Stimulated activated naive CD4-positive, alpha-beta T cell (primary cell): Measurements from ENCODE around the gene KDM6B.

Source experiments
- DNase-seq, 6 experiments: peaks; one replicate each; lab custom pipeline; 2025; lab: John Stamatoyannopoulos, UW

The KDM6B gene

DNA sequence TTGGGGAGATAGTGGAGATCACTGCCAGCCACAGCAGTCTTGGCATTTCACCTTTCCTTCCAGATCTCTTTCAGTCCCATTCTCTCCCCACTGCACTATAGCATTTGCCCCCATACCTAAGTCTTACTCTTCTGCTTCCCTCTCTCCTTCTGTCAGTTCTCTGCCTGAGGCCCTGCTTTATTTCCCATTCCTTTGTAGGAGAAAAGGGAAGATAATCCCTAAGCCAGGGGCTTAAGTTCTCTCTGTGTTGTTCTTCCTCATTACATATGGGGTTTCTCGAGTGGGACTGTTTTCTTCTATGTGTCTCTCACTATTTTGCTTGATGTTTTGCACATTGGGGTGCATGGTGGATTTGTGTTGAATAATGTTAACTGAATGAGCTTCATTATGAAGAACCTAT lies 6.4 kb downstream of the KDM6B start:
- DNase-seq, result no peak

DNA sequence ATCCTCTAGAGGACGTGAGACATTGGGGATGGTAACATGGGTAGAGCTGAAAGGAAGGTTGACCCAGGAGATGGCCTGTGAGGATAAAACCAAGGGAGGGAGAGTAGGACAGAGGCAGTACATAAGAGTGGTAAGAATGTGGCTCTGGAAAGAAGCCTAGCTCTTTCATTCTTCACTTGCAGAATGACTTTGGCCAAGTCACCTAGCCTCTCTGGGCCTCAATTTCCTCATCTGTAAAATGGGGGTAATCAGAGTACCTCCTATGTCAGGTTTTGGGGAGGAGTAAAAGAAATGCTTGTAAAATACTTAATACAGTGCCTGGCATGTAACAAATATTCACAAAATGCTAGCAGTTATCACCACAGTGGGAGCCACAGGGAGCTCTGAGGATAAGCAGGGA lies 6.9 kb downstream of the KDM6B start:
- DNase-seq, result no peak

DNA sequence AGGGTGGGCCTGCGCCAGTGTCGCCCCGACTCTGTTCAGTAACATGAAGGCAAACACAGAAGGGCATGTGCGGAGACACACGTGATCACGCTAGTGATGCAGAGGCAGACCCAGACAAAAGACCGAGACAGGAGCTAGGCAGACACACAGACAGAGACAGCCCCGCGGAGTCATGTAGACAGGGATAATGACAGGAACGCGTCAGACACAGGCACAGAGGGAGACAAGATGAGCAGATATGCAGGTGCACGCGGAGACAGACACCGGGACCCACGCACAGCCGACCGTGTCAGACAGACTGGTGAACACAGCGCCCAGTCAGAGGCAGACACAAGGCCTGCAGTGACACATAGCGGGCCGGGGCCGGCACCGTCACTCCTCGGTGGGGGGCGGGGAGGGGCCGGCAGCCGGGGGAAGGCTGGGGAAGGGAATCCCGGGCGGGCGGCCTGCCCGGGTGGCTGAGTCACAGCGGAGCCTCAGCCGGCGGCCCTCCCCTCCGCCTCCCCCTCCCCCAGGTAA lies 7.4 kb downstream of the KDM6B start:
- peak; percentile 83 to 96 (median 88) for DNase-seq

DNA sequence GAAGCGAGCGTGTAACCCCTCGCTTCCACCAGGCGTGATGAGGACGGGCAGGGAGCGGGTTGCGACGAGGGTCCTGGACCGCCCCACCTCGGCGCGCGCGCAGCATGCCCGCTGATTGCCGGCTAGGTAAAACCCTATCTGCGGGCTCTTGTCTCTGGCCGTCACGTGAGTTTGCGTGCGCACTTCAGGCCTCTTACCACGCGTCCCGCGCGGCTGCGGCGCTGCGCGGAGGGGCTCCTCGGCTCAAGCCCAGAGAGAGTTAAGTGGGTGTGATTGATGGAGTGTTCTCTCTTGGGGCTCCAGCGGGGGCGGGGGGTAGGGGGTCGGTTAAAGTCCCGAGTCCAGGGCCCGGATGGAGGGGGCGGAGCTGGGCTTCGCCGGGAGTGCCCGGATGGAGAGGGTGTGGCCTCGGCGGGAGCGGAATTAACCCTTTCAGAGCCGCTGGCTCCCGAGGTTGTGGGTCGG lies 7.9 kb downstream of the KDM6B start:
- peak; percentile 75 to 97 (median 88) for DNase-seq

DNA sequence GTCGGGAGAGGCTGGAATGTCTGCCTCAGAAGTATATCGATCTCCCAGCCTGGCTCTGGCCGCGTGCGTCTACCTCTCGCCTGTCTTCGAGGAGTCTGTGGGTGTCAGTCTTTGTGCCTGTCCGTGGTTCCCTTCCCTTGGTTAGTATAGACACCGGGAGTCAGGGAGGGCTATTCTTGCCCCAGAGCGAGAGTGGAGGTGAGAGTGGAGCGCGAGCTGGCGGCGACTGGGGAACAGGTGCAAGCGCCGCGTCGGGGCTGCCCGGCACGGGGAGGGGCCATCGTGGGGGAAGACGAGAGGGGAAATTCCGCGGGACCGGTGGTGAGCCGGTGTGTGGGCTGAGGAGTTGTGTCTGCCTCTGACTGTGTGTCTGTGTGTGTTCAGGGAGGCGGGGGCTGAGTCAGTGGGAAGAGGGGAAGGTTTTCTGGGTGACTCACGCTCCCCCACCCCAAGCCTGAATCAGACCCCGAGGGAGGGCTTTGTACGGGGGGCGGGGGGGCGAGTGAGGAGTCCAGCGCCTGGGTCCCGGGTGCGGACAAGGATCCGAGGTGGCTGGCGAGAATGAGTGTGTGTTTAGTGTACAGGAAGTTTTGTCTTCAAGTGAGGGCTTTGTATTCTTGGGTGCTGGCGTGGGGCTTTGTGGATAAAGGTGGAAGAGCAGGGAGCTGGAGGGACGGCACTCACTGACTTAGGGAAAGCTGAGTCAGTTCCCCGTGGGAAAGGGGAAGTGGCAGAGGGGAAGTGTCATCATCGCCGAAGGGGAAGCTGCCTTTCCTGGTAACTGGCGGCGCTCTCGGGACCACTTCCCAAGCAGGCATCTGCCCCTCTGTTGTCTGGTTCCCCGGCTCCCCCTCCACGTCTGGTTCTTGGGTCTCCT lies 8.6 kb downstream of the KDM6B start:
- peak; percentile 86 to 97 (median 92) for DNase-seq

DNA sequence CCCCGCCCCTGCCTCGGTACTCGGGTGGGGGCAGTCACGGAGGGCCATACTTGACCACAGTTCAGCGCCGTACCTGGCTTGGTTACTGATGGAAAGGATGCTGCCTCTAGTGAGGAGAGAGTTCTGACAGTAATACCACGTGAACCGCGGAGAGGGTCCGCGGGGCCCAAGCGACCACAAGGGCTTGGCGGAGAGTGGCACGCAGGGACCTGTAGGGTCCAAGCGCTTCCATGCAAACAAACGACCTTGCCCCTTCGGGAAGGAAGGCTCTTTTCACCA lies 9.2 kb downstream of the KDM6B start:
- DNase-seq, result peak in 1 of 6 experiments; percentile 76

DNA sequence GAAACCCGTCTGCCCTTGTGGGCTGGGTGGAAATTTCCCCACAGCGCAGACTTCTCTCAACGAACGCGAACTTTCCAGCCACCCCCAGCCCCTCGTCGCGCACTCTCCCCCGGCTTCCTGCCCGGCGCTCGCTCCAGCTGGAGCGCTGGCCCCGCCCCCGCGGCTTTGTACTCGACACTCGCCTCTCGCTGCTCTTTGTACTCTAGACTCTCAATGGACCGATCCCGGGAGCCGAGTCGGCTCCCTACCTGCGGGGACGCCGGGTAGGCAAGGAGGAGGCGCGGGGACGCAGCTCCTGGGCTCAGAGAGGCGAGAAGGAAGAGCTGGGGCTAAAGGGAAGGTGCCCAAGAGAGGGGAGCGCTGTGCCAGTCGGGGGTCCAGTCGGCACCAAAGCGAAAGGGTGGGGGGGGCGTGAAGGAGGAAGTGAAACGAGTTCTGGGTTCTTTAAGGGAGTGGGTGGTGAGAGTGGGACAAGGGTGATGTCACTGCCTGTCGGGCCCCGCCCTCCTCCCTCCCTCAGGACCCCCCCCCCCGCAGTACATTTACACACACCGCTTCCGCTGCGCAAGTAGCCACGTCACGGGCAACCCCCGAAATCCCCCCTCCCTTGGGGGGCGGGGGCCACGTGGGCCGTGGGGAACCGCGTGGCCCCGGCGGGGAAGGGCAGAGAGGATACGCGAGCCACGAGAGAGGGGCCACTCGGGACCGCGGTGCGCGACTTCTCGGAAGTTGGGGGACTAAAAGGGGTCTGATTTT lies 9.7 kb downstream of the KDM6B start:
- peak; percentile 91 to 94 (median 92) for DNase-seq

DNA sequence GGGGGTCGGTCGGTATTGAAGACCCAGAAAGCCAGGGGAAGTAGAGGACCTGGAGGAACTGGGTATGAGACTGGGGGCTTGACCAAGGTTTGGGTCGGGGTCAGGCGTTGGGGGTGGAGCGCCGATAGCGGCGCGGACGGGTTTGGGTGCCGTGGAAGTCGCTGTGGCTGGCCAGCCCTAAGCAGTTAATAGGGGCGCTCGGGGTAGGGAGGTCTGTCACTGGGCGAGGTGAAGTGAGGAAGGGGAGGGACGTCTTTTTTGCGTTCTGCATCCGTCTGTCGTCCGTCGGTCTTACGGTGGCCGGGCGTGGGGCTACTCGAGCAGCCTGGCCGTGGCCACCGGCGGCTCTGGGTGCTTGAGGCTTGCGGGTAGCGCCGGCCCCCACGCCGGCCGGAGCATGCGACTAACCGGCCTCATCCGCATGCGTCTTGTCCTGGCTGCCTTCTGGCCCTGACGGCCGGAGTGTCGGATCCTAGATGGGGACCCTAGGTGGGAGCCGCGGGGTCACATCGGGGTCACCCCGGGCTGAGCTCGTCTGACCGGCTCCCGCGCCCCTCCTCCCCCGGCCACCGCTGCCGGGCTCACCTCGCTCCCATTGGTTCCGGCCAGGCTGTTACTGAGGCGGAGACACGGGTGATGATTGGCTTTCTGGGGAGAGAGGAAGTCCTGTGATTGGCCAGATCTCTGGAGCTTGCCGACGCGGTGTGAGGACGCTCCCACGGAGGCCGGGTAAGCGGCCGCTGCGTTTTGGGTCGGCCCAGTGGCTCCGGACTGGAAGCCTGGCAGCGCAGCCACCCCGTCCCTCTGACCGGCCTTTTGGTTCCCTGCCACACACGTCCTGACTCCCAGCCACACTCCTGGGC lies 10.5 kb downstream of the KDM6B start:
- peak; percentile 67 to 78 (median 74) for DNase-seq

DNA sequence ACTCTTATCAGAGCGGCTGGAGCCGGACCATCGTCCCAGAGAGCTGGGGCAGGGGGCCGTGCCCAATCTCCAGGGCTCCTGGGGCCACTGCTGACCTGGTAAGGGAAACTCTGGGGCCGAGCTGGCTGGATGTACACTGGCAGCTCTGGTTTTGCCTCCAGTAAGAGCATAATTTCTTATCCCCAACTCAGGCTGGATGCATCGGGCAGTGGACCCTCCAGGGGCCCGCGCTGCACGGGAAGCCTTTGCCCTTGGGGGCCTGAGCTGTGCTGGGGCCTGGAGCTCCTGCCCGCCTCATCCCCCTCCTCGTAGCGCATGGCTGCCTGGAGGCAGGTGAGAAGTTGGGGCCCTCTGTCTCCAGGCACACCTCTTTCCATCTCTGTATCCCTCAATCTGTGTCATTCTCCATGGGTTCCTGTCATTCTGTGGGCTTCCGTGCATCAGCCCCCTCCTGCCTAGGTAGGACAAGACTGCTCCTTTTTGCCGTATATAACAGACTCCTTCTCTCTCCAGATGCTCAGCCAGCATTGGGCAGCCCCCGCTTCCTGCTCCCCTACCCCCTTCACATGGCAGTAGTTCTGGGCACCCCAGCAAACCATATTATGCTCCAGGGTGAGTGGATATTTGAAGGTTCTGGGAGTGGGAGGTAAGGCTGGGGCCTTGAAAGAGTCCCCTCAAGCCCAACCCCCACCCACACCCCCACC lies 11.5 kb downstream of the KDM6B start:
- DNase-seq, result peak in 1 of 6 experiments; percentile 39

DNA sequence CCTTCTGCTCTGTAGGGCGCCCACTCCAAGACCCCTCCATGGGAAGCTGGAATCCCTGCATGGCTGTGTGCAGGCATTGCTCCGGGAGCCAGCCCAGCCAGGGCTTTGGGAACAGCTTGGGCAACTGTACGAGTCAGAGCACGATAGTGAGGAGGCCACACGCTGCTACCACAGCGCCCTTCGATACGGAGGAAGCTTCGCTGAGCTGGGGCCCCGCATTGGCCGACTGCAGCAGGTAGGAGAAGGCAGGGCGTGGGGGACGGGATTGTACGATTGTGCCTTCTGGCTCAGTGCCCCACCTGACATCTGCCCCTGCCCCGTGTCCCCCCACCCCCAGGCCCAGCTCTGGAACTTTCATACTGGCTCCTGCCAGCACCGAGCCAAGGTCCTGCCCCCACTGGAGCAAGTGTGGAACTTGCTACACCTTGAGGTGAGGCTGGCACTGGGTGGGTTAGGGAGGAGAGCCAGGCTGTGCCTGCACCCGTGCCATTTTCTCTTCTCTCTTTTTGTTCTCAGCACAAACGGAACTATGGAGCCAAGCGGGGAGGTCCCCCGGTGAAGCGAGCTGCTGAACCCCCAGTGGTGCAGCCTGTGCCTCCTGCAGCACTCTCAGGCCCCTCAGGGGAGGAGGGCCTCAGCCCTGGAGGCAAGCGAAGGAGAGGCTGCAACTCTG lies 12.2 kb downstream of the KDM6B start:
- peak in 1 of 6 experiments; percentile 37 for DNase-seq

DNA sequence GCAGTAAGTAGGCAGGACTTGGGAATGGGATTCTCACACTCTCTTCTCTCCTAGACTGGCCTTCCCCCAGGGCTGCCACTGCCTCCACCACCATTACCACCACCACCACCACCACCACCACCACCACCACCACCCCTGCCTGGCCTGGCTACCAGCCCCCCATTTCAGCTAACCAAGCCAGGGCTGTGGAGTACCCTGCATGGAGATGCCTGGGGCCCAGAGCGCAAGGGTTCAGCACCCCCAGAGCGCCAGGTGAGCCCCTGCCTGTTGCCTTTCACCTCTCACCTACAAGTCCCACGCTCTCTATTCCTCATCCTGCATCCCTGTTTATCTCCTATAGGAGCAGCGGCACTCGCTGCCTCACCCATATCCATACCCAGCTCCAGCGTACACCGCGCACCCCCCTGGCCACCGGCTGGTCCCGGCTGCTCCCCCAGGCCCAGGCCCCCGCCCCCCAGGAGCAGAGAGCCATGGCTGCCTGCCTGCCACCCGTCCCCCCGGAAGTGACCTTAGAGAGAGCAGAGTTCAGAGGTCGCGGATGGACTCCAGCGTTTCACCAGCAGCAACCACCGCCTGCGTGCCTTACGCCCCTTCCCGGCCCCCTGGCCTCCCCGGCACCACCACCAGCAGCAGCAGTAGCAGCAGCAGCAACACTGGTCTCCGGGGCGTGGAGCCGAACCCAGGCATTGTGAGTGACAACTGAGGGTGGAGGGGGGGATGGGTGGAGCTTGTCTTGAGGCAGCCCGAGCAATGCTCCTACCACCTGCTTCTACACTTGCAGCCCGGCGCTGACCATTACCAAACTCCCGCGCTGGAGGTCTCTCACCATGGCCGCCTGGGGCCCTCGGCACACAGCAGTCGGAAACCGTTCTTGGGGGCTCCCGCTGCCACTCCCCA lies 13.0 kb downstream of the KDM6B start:
- DNase-seq, result peak in 1 of 6 experiments; percentile 37

DNA sequence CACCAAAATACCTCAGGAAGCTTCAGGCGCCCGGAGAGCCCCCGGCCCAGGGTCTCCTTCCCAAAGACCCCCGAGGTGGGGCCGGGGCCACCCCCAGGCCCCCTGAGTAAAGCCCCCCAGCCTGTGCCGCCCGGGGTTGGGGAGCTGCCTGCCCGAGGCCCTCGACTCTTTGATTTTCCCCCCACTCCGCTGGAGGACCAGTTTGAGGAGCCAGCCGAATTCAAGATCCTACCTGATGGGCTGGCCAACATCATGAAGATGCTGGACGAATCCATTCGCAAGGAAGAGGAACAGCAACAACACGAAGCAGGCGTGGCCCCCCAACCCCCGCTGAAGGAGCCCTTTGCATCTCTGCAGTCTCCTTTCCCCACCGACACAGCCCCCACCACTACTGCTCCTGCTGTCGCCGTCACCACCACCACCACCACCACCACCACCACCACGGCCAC lies 14.1 kb downstream of the KDM6B start:
- no peak for DNase-seq

DNA sequence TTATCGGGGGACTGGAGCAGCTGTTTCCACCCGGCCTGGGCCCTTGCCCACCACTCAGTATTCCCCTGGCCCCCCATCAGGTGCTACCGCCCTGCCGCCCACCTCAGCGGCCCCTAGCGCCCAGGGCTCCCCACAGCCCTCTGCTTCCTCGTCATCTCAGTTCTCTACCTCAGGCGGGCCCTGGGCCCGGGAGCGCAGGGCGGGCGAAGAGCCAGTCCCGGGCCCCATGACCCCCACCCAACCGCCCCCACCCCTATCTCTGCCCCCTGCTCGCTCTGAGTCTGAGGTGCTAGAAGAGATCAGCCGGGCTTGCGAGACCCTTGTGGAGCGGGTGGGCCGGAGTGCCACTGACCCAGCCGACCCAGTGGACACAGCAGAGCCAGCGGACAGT lies 14.7 kb downstream of the KDM6B start:
- no peak for DNase-seq

DNA sequence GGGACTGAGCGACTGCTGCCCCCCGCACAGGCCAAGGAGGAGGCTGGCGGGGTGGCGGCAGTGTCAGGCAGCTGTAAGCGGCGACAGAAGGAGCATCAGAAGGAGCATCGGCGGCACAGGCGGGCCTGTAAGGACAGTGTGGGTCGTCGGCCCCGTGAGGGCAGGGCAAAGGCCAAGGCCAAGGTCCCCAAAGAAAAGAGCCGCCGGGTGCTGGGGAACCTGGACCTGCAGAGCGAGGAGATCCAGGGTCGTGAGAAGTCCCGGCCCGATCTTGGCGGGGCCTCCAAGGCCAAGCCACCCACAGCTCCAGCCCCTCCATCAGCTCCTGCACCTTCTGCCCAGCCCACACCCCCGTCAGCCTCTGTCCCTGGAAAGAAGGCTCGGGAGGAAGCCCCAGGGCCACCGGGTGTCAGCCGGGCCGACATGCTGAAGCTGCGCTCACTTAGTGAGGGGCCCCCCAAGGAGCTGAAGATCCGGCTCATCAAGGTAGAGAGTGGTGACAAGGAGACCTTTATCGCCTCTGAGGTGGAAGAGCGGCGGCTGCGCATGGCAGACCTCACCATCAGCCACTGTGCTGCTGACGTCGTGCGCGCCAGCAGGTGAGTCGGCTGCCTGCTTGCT lies 15.2 kb downstream of the KDM6B start:
- DNase-seq, result no peak

DNA sequence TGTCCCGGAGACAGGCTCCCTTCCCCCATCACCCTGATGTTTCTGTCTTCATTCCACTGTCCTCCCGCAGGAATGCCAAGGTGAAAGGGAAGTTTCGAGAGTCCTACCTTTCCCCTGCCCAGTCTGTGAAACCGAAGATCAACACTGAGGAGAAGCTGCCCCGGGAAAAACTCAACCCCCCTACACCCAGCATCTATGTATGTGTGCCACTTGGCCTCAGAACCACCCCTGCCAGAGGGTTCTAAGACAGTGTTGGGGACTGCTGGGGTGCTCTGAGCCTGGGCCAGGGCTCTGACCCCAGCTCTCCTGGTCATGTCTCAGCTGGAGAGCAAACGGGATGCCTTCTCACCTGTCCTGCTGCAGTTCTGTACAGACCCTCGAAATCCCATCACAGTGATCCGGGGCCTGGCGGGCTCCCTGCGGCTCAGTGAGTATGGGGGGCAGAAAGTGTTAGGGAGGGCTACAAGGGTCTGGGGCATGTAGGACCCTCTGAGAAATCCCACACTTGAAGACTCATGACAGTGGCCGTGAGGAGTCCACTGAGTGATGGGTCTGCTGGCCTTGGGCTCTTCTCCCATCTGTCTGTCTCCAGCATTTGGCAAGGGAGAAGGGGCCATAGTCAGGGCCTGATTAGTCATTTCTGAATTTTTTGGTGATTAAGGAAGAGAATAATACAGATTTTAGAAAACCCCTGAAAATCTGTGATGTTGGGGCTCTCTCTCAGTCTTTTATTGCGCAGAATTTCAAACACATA lies 15.9 kb downstream of the KDM6B start:
- DNase-seq, result no peak

DNA sequence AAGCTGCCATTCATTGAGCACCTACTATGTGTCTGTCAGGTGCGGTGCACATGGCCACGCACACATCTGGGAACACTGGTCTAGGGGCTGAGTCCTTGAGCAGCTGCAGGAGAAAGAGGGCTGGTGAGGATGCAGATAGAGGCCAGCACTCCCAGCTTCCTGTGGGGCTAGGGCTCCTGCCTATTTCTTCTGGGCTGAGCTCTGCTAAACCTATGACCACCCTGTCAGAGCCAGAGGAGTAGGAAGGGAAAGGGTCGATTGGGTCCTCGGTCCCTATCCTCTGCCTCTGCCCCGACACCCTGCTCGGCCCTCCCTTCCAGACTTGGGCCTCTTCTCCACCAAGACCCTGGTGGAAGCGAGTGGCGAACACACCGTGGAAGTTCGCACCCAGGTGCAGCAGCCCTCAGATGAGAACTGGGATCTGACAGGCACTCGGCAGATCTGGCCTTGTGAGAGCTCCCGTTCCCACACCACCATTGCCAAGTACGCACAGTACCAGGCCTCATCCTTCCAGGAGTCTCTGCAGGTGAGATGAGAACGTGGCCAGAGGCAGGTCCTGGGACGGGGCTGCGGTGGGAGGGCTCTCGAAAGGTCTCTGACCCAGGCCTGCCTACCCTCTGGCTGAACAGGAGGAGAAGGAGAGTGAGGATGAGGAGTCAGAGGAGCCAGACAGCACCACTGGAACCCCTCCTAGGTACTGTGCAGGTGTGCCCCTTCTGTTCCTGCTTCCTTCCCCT lies 16.9 kb downstream of the KDM6B start:
- peak in 1 of 6 experiments; percentile 52 for DNase-seq

DNA sequence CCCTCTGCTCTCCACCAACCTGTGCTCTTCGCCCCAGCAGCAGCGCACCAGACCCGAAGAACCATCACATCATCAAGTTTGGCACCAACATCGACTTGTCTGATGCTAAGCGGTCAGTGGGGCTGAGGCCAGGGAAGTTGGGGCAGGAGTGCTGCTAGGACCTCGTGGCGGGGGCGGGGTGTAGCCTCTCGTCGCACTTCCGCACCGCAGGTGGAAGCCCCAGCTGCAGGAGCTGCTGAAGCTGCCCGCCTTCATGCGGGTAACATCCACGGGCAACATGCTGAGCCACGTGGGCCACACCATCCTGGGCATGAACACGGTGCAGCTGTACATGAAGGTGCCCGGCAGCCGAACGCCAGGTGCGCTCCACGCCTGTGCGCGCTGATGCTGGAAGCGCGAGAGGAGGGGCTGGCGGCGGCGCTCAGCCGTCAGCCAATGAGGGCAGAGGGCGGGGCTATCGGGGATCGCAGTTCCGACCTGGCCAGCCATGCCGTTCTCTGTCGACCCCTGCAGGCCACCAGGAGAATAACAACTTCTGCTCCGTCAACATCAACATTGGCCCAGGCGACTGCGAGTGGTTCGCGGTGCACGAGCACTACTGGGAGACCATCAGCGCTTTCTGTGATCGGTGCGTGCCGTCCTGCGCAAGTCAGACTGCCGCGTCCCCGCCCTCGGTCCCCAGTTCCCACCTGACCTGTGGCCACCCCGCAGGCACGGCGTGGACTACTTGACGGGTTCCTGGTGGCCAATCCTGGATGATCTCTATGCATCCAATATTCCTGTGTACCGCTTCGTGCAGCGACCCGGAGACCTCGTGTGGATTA lies 17.6 kb downstream of the KDM6B start:
- peak; percentile 88 to 94 (median 93) for DNase-seq
